K562 (cell line): ENCODE results near the gene DENND6A. TPM values are rescaled to one million over a fixed set of nuclear protein-coding genes. Genes with fewer than 3 reads are reported as not detected.

Experiments used
- BRF1 ChIP-seq: IDR thresholded peaks from 3 replicates; pipeline ENCODE4 v1.6.1; 2011; ENCODE audit warnings: borderline replicate concordance, mild to moderate bottlenecking; ENCODE audit not compliant: insufficient read length; ENCODE audit errors: extremely low read depth
- CBFA2T2 ChIP-seq: fragments of 450-650 bp; conservative IDR thresholded peaks from 2 replicates; pipeline ENCODE4 v1.6.1; 2017; ENCODE audit warnings: mild to moderate bottlenecking
- CBFA2T3 ChIP-seq: fragments of 450-650 bp; IDR thresholded peaks from 2 replicates; pipeline ENCODE4 v1.6.1; 2017
- CXXC5 ChIP-seq: fragments of 250-450 bp; sonication (Bioruptor Pico); IDR thresholded peaks from 2 replicates; pipeline ENCODE4 v1.8.0; 2022; ENCODE audit warnings: inconsistent platforms, mild to moderate bottlenecking, moderate library complexity
- ESRRB ChIP-seq: fragments of 250-450 bp; sonication (Bioruptor Pico); IDR thresholded peaks from 2 replicates; pipeline ENCODE4 v1.5.0; 2020; ENCODE audit warnings: mild to moderate bottlenecking, moderate library complexity, borderline replicate concordance
- FUS ChIP-seq: fragments of 200-400 bp; formaldehyde crosslinking; optimal IDR thresholded peaks from 2 replicates; pipeline ENCODE3; 2017; ENCODE audit warnings: low read depth, low read length
- LCOR ChIP-seq: sonication (generic); formaldehyde crosslinking; IDR thresholded peaks from 2 replicates; pipeline ENCODE4 v1.8.0; 2022; ENCODE audit warnings: mild to moderate bottlenecking, missing genetic modification reagents
- PATZ1 ChIP-seq: fragments of 250-450 bp; sonication (Bioruptor Pico); IDR thresholded peaks from 2 replicates; pipeline ENCODE4 v1.5.0; 2020; ENCODE audit warnings: mild to moderate bottlenecking, borderline replicate concordance
- POLR2G ChIP-seq: fragments of 200-400 bp; formaldehyde crosslinking; IDR thresholded peaks from 2 replicates; pipeline ENCODE4 v1.6.1; 2017; ENCODE audit warnings: low read depth, mild to moderate bottlenecking, antibody characterized with exemption, low read length, moderate library complexity
- RAD51 ChIP-seq: fragments of 450-650 bp; IDR thresholded peaks from 2 replicates; pipeline ENCODE4 v1.7.1; 2016; ENCODE audit warnings: low read depth, mild to moderate bottlenecking, borderline replicate concordance
- RUNX1 ChIP-seq: sonication (generic); IDR thresholded peaks from 2 replicates; pipeline ENCODE4 v1.6.1; 2016; ENCODE audit warnings: antibody characterized with exemption, low read depth
- SMAD1 ChIP-seq: fragments of 150-350 bp; IDR thresholded peaks from 2 replicates; pipeline ENCODE4 v1.6.1; 2014; ENCODE audit warnings: low read length, low read depth; ENCODE audit not compliant: partially characterized antibody
- SNAPC5 ChIP-seq: fragments of 250-450 bp; sonication (Bioruptor Pico); IDR thresholded peaks from 2 replicates; pipeline ENCODE4 v1.8.0; 2021; ENCODE audit warnings: moderate library complexity, mild to moderate bottlenecking, inconsistent platforms
- ZNF57 ChIP-seq: fragments of 450-650 bp; formaldehyde crosslinking; IDR thresholded peaks from 2 replicates; pipeline ENCODE4 v1.4.0; 2020; ENCODE audit warnings: mild to moderate bottlenecking, moderate library complexity
- ZNF584 ChIP-seq: fragments of 200-800 bp; sonication (Bioruptor generic); IDR thresholded peaks from 2 replicates; pipeline ENCODE4 v1.6.1; 2016; ENCODE audit warnings: low read depth, mild to moderate bottlenecking, missing genetic modification characterization, missing compliant biosample characterization
- ZSCAN29 ChIP-seq: fragments of 450-650 bp; IDR thresholded peaks from 2 replicates; pipeline ENCODE4 v1.6.1; 2017
- polyA plus RNA-seq, 8 experiments: library from polyadenylated mRNA; depleted of rRNA in 4 of 8; stranded (reverse) in 5 of 8; unstranded in 3 of 8; fragments of >200 nt; fragmentation: Nextera tagmentation in 2 of 8; fragmentation: Illumina TruSeq in 1 of 8; extraction: Ambion mirVana in 2 of 8; extraction: Trizol in 1 of 8; gene quantifications; 2 replicates each; pipeline versions ENCODE4 v1.2.1 to v1.2.3, GENCODE V29; 2011 to 2014; ENCODE audit warnings: inconsistent platforms in 1 of 8, missing spikeins in 1 of 8
- total RNA-seq, 7 experiments: library from RNA; depleted of rRNA in 6 of 7; stranded (reverse); fragments of >200 nt in 6 of 7; fragmentation: Illumina TruSeq in 2 of 7; extraction: Trizol in 2 of 7; gene quantifications; 2 replicates each; pipeline versions ENCODE4 v1.2.1 to v1.2.3, GENCODE V29; 2011 to 2021; ENCODE audit warnings: low replicate concordance in 1 of 7
- TF ChIP-seq, protein P1 (sequence below): fragments of 250-450 bp; sonication (Bioruptor Pico); IDR thresholded peaks from 2 replicates; pipeline ENCODE4 v1.4.0; 2020

The DENND6A gene
- total and polyA plus RNA-seq, 9 of the 15 experiments (the other 6 are each of a cell fraction or from before 2014, with no cell fraction given): 1.5 to 12.7 (median 7.1) TPM

DNA sequence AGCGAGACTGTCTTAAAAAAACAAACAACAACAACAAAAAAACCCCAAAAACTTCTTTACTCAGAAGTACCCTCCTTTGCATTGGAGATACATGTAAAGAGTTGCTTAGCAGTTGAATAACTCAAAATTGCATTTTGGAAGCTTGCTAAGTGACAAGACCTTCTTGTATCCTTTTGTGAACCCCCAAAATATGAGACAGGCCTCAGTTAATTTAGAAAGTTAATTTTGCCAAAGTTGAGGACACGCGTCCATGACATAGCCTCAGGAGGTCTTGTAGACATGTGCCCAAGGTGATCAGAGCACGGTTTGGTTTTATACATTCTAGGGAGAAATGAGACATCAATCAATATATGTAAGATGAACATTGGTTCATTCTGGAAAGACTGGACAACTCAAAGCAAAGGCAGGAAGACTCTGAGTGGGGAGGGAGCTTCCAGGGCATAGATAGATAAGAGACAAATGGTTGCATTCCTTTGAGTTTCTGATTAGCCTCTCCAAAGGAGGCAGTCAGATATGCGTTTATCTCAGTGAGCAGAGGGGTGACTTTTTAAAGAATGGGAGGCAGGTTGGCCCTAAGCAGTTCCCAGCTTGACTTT lies 94.0 kb downstream of the DENND6A start (continued):
- no peak for TF ChIP-seq ESRRB (CRISPR knock-in tag)
- TF ChIP-seq, protein P1, sequence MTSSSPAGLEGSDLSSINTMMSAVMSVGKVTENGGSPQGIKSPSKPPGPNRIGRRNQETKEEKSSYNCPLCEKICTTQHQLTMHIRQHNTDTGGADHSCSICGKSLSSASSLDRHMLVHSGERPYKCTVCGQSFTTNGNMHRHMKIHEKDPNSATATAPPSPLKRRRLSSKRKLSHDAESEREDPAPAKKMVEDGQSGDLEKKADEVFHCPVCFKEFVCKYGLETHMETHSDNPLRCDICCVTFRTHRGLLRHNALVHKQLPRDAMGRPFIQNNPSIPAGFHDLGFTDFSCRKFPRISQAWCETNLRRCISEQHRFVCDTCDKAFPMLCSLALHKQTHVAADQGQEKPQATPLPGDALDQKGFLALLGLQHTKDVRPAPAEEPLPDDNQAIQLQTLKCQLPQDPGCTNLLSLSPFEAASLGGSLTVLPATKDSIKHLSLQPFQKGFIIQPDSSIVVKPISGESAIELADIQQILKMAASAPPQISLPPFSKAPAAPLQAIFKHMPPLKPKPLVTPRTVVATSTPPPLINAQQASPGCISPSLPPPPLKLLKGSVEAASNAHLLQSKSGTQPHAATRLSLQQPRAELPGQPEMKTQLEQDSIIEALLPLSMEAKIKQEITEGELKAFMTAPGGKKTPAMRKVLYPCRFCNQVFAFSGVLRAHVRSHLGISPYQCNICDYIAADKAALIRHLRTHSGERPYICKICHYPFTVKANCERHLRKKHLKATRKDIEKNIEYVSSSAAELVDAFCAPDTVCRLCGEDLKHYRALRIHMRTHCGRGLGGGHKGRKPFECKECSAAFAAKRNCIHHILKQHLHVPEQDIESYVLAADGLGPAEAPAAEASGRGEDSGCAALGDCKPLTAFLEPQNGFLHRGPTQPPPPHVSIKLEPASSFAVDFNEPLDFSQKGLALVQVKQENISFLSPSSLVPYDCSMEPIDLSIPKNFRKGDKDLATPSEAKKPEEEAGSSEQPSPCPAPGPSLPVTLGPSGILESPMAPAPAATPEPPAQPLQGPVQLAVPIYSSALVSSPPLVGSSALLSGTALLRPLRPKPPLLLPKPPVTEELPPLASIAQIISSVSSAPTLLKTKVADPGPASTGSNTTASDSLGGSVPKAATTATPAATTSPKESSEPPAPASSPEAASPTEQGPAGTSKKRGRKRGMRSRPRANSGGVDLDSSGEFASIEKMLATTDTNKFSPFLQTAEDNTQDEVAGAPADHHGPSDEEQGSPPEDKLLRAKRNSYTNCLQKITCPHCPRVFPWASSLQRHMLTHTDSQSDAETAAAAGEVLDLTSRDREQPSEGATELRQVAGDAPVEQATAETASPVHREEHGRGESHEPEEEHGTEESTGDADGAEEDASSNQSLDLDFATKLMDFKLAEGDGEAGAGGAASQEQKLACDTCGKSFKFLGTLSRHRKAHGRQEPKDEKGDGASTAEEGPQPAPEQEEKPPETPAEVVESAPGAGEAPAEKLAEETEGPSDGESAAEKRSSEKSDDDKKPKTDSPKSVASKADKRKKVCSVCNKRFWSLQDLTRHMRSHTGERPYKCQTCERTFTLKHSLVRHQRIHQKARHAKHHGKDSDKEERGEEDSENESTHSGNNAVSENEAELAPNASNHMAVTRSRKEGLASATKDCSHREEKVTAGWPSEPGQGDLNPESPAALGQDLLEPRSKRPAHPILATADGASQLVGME (CRISPR knock-in tag): no peak
- peak; percentile 61; the same call in 1 of the 2 replicates for TF ChIP-seq ZNF584 (CRISPR knock-in tag)
- TF ChIP-seq CBFA2T3: peak; percentile 98
- no peak; the same call in 1 of the 2 replicates for TF ChIP-seq LCOR (CRISPR knock-in tag)
- no peak for TF ChIP-seq ZSCAN29
- peak; percentile 96 for TF ChIP-seq CBFA2T2
- no peak for TF ChIP-seq POLR2G
- TF ChIP-seq RUNX1: no peak
- TF ChIP-seq CXXC5 (CRISPR knock-in tag): peak; percentile 48; the same call in 1 of the 2 replicates
- TF ChIP-seq FUS: no peak
- TF ChIP-seq SNAPC5 (CRISPR knock-in tag): no peak
- TF ChIP-seq ZNF57 (CRISPR knock-in tag): no peak
- no peak for TF ChIP-seq BRF1
- TF ChIP-seq SMAD1: no peak
- TF ChIP-seq RAD51: no peak
- no peak for TF ChIP-seq PATZ1 (CRISPR knock-in tag)
